PFSK-1 (cell line): ENCODE measurements around the gene PCSK4.

Experiments used
- FOXP2 ChIP-seq: optimal IDR thresholded peaks from 2 replicates; pipeline ENCODE3; 2011; ENCODE audit warnings: borderline replicate concordance, control low read depth, inconsistent platforms; ENCODE audit not compliant: insufficient read depth; ENCODE audit errors: extremely low read length, extremely low read depth
- POLR2AphosphoS5 ChIP-seq: IDR thresholded peaks from 2 replicates; pipeline ENCODE4 v1.6.1; 2012; ENCODE audit warnings: low read depth, mild to moderate bottlenecking, control low read depth, low read length, moderate library complexity
- REST ChIP-seq, 2 experiments: IDR thresholded peaks; 2 replicates each; pipeline versions ENCODE4 v1.6.1 to v1.8.0; 2011 to 2012; ENCODE audit warnings: low read depth in 2 of 2, low read length in 2 of 2, control low read depth in 1 of 2, inconsistent platforms in 1 of 2, mild to moderate bottlenecking in 1 of 2, moderate library complexity in 1 of 2; ENCODE audit not compliant: insufficient read depth in 1 of 2
- SIN3A ChIP-seq: IDR thresholded peaks from 2 replicates; pipeline ENCODE4 v1.6.1; 2012; ENCODE audit warnings: mild to moderate bottlenecking, low read length, moderate library complexity, borderline replicate concordance; ENCODE audit not compliant: insufficient read depth
- TAF1 ChIP-seq: IDR thresholded peaks from 2 replicates; pipeline ENCODE4 v1.6.1; 2012; ENCODE audit warnings: low read length, control low read depth, borderline replicate concordance; ENCODE audit not compliant: insufficient read depth

PCSK4 gene

GRCh38 chr19:1441022-1441426, 49.1 kb downstream of the PCSK4 start:
- no peak for TF ChIP-seq REST (IDR thresholded peaks at IDR 0.05; ENCODE audit: insufficient read depth in 1 of 2, low read depth in 2 of 2, low read length in 2 of 2)
- no peak for TF ChIP-seq POLR2AphosphoS5
- TF ChIP-seq TAF1 = no peak
- TF ChIP-seq SIN3A = no peak
- no peak for TF ChIP-seq FOXP2

GRCh38 chr19:1440418-1440801, 49.7 kb downstream of the PCSK4 start:
- no peak for TF ChIP-seq TAF1
- TF ChIP-seq POLR2AphosphoS5 = no peak
- no peak for TF ChIP-seq REST (IDR thresholded peaks at IDR 0.05; ENCODE audit: insufficient read depth in 1 of 2, low read depth in 2 of 2, low read length in 2 of 2)
- TF ChIP-seq SIN3A = no peak
- no peak for TF ChIP-seq FOXP2

GRCh38 chr19:1438933-1439354, 51.2 kb downstream of the PCSK4 start:
- TF ChIP-seq SIN3A = no peak
- TF ChIP-seq REST (IDR thresholded peaks at IDR 0.05; ENCODE audit: insufficient read depth in 1 of 2, low read depth in 2 of 2, low read length in 2 of 2) = no peak
- TF ChIP-seq POLR2AphosphoS5 = no peak; the same call in 1 of the 2 replicates
- no peak for TF ChIP-seq FOXP2
- no peak for TF ChIP-seq TAF1

GRCh38 chr19:1438035-1438932, 51.9 kb downstream of the PCSK4 start, which contains the start of gene RPS15:
RPS15 (plus strand) TSS chr19:1438396; CDS start chr19:1438426, 30 bp downstream.
- TF ChIP-seq FOXP2 = peak; percentile 94
- peak; percentile 65 to 74 for TF ChIP-seq REST (IDR thresholded peaks at IDR 0.05; ENCODE audit: insufficient read depth in 1 of 2, low read depth in 2 of 2, low read length in 2 of 2)
- peak; percentile 99 for TF ChIP-seq TAF1
- TF ChIP-seq POLR2AphosphoS5 = peak; percentile 98
- TF ChIP-seq SIN3A = peak; percentile 80; the same call in 1 of the 2 replicates
